ENCODE results near the gene USP25. TPM values are rescaled to one million over a fixed set of nuclear protein-coding genes. Genes with fewer than 3 reads are reported as not detected.

Gene USP25
- total RNA-seq, 5 donors from 2014 or later (not counting 1 experiment from before 2014, with no cell fraction given), result 59.8 to 74.2 (median 61.9) TPM

GRCh38 chr21:15841856-15842564 is 112.2 kb downstream of the USP25 start:
- Mint-ChIP-seq H3K36me3 (peaks cover 25% of the 10 kb centered on the region), H3K9me3 (no peaks in the 10 kb centered on the region), H3K27me3 (no peaks in the 10 kb centered on the region), H3K4me1 (peaks cover 1 to 5% (median 4%) of the 10 kb centered on the region in 3 donors), H3K27ac (no peak overlapping the region), H3K4me3 (no peak overlapping the region)
- WGBS (ENCODE audit: insufficient coverage), result 100% methylated on average over 2 of the region's 3 CpGs
- Histone ChIP-seq H3K36me3 (ENCODE audit: control insufficient read depth in 2 of 2, extremely low read depth in 1 of 2, insufficient read depth in 1 of 2, low read length in 1 of 2) (peaks cover 0 to 48% of the 10 kb centered on the region in 2 donors), H3K27me3 (replicated peaks in 1 of 2; ENCODE audit: control insufficient read depth in 2 of 2, extremely low read depth in 1 of 2, insufficient read depth in 2 of 2, low read length in 1 of 2) (no peaks in the 10 kb centered on the region), H3K4me3 (ENCODE audit: control insufficient read depth in 1 of 2, extremely low read depth in 1 of 2, low read length in 1 of 2) (no peak overlapping the region), H3K9me3 (no peaks in the 10 kb centered on the region), H3K4me1 (ENCODE audit: control insufficient read depth in 1 of 2, extremely low read depth in 1 of 2, insufficient read depth in 2 of 2, low read length in 2 of 2) (no peaks in the 10 kb centered on the region), H3K27ac (ENCODE audit: low read length) (no peak overlapping the region)
- ATAC-seq (replicated peaks in 1 of 4), result no peak
- POLR2A ChIA-PET, result interaction anchor here in 1 of 2 donors (0.6 kb wide), 1 partner anchor 39 kb away, joined by 3 read pairs; no protein-coding TSS in a partner anchor
- CTCF ChIA-PET, result interaction anchor here in 1 of 2 donors (0.5 kb wide), 1 partner anchor 202 kb away, joined by 3 read pairs; no protein-coding TSS in a partner anchor
- no peak for DNase-seq

GRCh38 chr21:15842565-15842880 is 112.7 kb downstream of the USP25 start:
- H3K27me3 Mint-ChIP-seq, result no peaks in the 10 kb centered on the region
- H3K27ac ChIP-seq (ENCODE audit: low read length), result no peak overlapping the region
- no peak overlapping the region for H3K27ac Mint-ChIP-seq
- WGBS (ENCODE audit: insufficient coverage), result 100% methylated on average over 1 of the region's 2 CpGs
- no peaks in the 10 kb centered on the region for H3K4me1 ChIP-seq (ENCODE audit: control insufficient read depth in 1 of 2, extremely low read depth in 1 of 2, insufficient read depth in 2 of 2, low read length in 2 of 2)
- no peak overlapping the region for H3K4me3 Mint-ChIP-seq
- CTCF ChIA-PET, result no interaction called here
- H3K9me3 Mint-ChIP-seq, result no peaks in the 10 kb centered on the region
- DNase-seq (no peak), ATAC-seq (replicated peaks in 1 of 4) (no peak)
- POLR2A ChIA-PET, result no interaction called here
- no peaks in the 10 kb centered on the region for H3K9me3 ChIP-seq
- no peaks in the 10 kb centered on the region for H3K27me3 ChIP-seq (replicated peaks in 1 of 2; ENCODE audit: control insufficient read depth in 2 of 2, extremely low read depth in 1 of 2, insufficient read depth in 2 of 2, low read length in 1 of 2)
- H3K4me3 ChIP-seq (ENCODE audit: control insufficient read depth in 1 of 2, extremely low read depth in 1 of 2, low read length in 1 of 2), result no peak overlapping the region
- H3K36me3 Mint-ChIP-seq, result peaks cover 22% of the 10 kb centered on the region
- H3K36me3 ChIP-seq (ENCODE audit: control insufficient read depth in 2 of 2, extremely low read depth in 1 of 2, insufficient read depth in 1 of 2, low read length in 1 of 2), result peaks cover 0 to 46% of the 10 kb centered on the region in 2 donors
- peaks cover 0 to 2% (median under 1%) of the 10 kb centered on the region in 3 donors for H3K4me1 Mint-ChIP-seq

GRCh38 chr21:15843766-15844165 is 114.0 kb downstream of the USP25 start:
- ATAC-seq (replicated peaks in 1 of 4) (no peak), DNase-seq (no peak)
- no peaks in the 10 kb centered on the region for H3K4me1 Mint-ChIP-seq
- no CpG with 5 or more reads among the region's 1 CpG for WGBS (ENCODE audit: insufficient coverage)
- Histone ChIP-seq H3K36me3 (ENCODE audit: control insufficient read depth in 2 of 2, extremely low read depth in 1 of 2, insufficient read depth in 1 of 2, low read length in 1 of 2) (peaks cover 0 to 41% of the 10 kb centered on the region in 2 donors), H3K27ac (ENCODE audit: low read length) (no peak overlapping the region), H3K4me1 (ENCODE audit: control insufficient read depth in 1 of 2, extremely low read depth in 1 of 2, insufficient read depth in 2 of 2, low read length in 2 of 2) (no peaks in the 10 kb centered on the region), H3K9me3 (no peaks in the 10 kb centered on the region), H3K4me3 (ENCODE audit: control insufficient read depth in 1 of 2, extremely low read depth in 1 of 2, low read length in 1 of 2) (no peak overlapping the region), H3K27me3 (replicated peaks in 1 of 2; ENCODE audit: control insufficient read depth in 2 of 2, extremely low read depth in 1 of 2, insufficient read depth in 2 of 2, low read length in 1 of 2) (no peaks in the 10 kb centered on the region)
- no peak overlapping the region for H3K27ac Mint-ChIP-seq
- POLR2A ChIA-PET, result no interaction called here
- no peak overlapping the region for H3K4me3 Mint-ChIP-seq
- CTCF ChIA-PET, result interaction anchor here in 1 of 2 donors (1.2 kb wide), 1 partner anchor 13 kb away, joined by 4 read pairs; no protein-coding TSS in a partner anchor
- no peaks in the 10 kb centered on the region for H3K27me3 Mint-ChIP-seq
- H3K36me3 Mint-ChIP-seq, result peaks cover 23% of the 10 kb centered on the region
- H3K9me3 Mint-ChIP-seq, result no peaks in the 10 kb centered on the region

GRCh38 chr21:15848634-15849560 is 119.1 kb downstream of the USP25 start:
- WGBS (ENCODE audit: insufficient coverage), result 83% methylated on average over 1 of the region's 4 CpGs
- ATAC-seq (replicated peaks in 1 of 4) (no peak), DNase-seq (no peak)
- ChIA-PET CTCF (no interaction called here), POLR2A (no interaction called here)
- H3K4me1 ChIP-seq (ENCODE audit: control insufficient read depth in 1 of 2, extremely low read depth in 1 of 2, insufficient read depth in 2 of 2, low read length in 2 of 2), result no peaks in the 10 kb centered on the region
- H3K36me3 Mint-ChIP-seq, result peaks cover 31% of the 10 kb centered on the region
- H3K4me3 ChIP-seq (ENCODE audit: control insufficient read depth in 1 of 2, extremely low read depth in 1 of 2, low read length in 1 of 2), result no peak overlapping the region
- no peaks in the 10 kb centered on the region for H3K9me3 Mint-ChIP-seq
- H3K27ac Mint-ChIP-seq, result peak overlapping the region in 1 of 2 donors; percentile 25
- no peak overlapping the region for H3K27ac ChIP-seq (ENCODE audit: low read length)
- H3K4me1 Mint-ChIP-seq, result peaks cover 0 to 5% (median 3%) of the 10 kb centered on the region in 3 donors
- H3K36me3 ChIP-seq (ENCODE audit: control insufficient read depth in 2 of 2, extremely low read depth in 1 of 2, insufficient read depth in 1 of 2, low read length in 1 of 2), result peaks cover 0 to 11% of the 10 kb centered on the region in 2 donors
- H3K27me3 Mint-ChIP-seq, result no peaks in the 10 kb centered on the region
- no peaks in the 10 kb centered on the region for H3K27me3 ChIP-seq (replicated peaks in 1 of 2; ENCODE audit: control insufficient read depth in 2 of 2, extremely low read depth in 1 of 2, insufficient read depth in 2 of 2, low read length in 1 of 2)
- no peaks in the 10 kb centered on the region for H3K9me3 ChIP-seq
- no peak overlapping the region for H3K4me3 Mint-ChIP-seq

- H3K9me3 Mint-ChIP-seq, result no peaks in the 10 kb centered on the region
Measured at GRCh38 chr21:15849927-15850326, 120.1 kb downstream of the USP25 start.

GRCh38 chr21:15850645-15851044 is 120.9 kb downstream of the USP25 start:
- ChIA-PET POLR2A (no interaction called here), CTCF (interaction anchor here in 1 of 2 donors (0.6 kb wide), 2 partner anchors 681 to 1741 kb away, joined by 3 read pairs; no protein-coding TSS in a partner anchor)
- H3K27me3 Mint-ChIP-seq, result no peaks in the 10 kb centered on the region
- no peak overlapping the region for H3K27ac Mint-ChIP-seq
- H3K4me3 ChIP-seq (ENCODE audit: control insufficient read depth in 1 of 2, extremely low read depth in 1 of 2, low read length in 1 of 2), result no peak overlapping the region
- H3K36me3 Mint-ChIP-seq, result peaks cover 39% of the 10 kb centered on the region
- no peaks in the 10 kb centered on the region for H3K4me1 ChIP-seq (ENCODE audit: control insufficient read depth in 1 of 2, extremely low read depth in 1 of 2, insufficient read depth in 2 of 2, low read length in 2 of 2)
- H3K4me3 Mint-ChIP-seq, result no peak overlapping the region
- ATAC-seq (replicated peaks in 1 of 4), result no peak
- no peak overlapping the region for H3K27ac ChIP-seq (ENCODE audit: low read length)
- no peaks in the 10 kb centered on the region for H3K9me3 Mint-ChIP-seq
- no peaks in the 10 kb centered on the region for H3K9me3 ChIP-seq
- peaks cover 3 to 6% (median 5%) of the 10 kb centered on the region in 3 donors for H3K4me1 Mint-ChIP-seq
- H3K36me3 ChIP-seq (ENCODE audit: control insufficient read depth in 2 of 2, extremely low read depth in 1 of 2, insufficient read depth in 1 of 2, low read length in 1 of 2), result peaks cover 0 to 15% of the 10 kb centered on the region in 2 donors
- WGBS (ENCODE audit: insufficient coverage), result no CpG with 5 or more reads among the region's 1 CpG
- H3K27me3 ChIP-seq (replicated peaks in 1 of 2; ENCODE audit: control insufficient read depth in 2 of 2, extremely low read depth in 1 of 2, insufficient read depth in 2 of 2, low read length in 1 of 2), result no peaks in the 10 kb centered on the region
- DNase-seq, result no peak

More at GRCh38 chr21:15849927-15850326, 120.1 kb downstream of the USP25 start:
- ChIA-PET CTCF (no interaction called here), POLR2A (no interaction called here)
- Mint-ChIP-seq H3K36me3 (peaks cover 36% of the 10 kb centered on the region), H3K27ac (no peak overlapping the region), H3K4me3 (no peak overlapping the region), H3K27me3 (no peaks in the 10 kb centered on the region), H3K4me1 (peaks cover 3 to 6% (median 5%) of the 10 kb centered on the region in 3 donors)
- Histone ChIP-seq H3K36me3 (ENCODE audit: control insufficient read depth in 2 of 2, extremely low read depth in 1 of 2, insufficient read depth in 1 of 2, low read length in 1 of 2) (peaks cover 0 to 11% of the 10 kb centered on the region in 2 donors), H3K4me1 (ENCODE audit: control insufficient read depth in 1 of 2, extremely low read depth in 1 of 2, insufficient read depth in 2 of 2, low read length in 2 of 2) (no peaks in the 10 kb centered on the region), H3K27me3 (replicated peaks in 1 of 2; ENCODE audit: control insufficient read depth in 2 of 2, extremely low read depth in 1 of 2, insufficient read depth in 2 of 2, low read length in 1 of 2) (no peaks in the 10 kb centered on the region), H3K27ac (ENCODE audit: low read length) (no peak overlapping the region), H3K4me3 (ENCODE audit: control insufficient read depth in 1 of 2, extremely low read depth in 1 of 2, low read length in 1 of 2) (no peak overlapping the region), H3K9me3 (no peaks in the 10 kb centered on the region)
- WGBS (ENCODE audit: insufficient coverage), result no CpG with 5 or more reads among the region's 2 CpGs
- ATAC-seq (replicated peaks in 1 of 4) (no peak), DNase-seq (no peak)

Measured in T-cell (primary cell).